RKO (cell line): Measurements from ENCODE around the gene CH25H.
"Not testable (repeated sequence)": the region's sequence is repeated elsewhere in the genome, so short reads cannot be mapped to it uniquely, and the experiment has no call there.

Source experiments
- DNase-seq: peaks from one replicate; pipeline ENCODE4 v3.0.0-alpha.2; 2016; ENCODE audit warnings: low spot score

CH25H gene

DNA sequence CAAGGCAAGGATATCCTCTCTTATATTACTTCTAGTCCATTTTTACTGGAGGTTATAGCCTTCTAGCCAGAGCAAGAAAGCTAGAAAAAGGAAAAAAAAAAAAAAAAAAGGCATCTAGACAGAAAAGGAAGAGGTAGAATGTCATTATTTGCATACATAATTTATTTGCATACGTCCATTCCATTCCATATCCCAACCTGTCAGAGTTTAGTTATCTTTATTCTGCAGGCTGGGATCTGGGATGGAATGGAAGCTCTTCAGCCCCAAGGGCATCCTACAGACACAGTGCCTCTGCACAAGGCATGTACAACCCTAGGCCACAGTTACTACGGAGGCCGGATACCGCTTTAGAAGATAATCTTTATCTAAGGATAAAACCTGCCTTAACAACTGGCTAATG is 9.6 kb downstream of the CH25H start:
- no peak for DNase-seq

- DNase-seq = not testable (repeated sequence)
These were observed 15.8 kb downstream of the CH25H start for GRCh38 chr10:89191301-89191700.

DNA sequence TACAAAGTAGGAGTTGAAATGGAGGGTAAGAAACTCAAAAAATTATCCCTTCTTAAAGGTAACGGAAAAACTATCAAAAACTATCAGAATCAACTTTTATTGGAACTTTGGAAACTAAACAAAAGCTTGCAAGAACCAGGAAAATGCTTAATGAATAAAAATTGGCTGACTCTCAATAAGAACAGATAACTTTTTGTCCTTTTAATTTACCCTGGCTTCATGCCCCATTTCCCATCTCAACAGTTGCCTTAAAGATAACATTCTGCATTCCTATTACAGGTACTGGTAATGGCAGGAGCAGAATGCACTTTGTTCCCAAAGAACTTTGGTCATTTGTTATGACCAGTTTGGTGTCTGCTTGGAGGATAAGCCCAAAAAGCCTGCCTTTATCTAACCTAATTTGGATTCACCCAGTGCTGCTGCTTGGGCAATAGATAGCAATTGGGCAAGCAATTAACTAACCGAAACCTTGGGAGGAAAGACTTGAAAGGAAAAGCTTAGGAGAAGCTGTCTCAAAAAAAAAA is 17.8 kb downstream of the CH25H start:
- DNase-seq = no peak

- no peak for DNase-seq
These were observed 21.5 kb downstream of the CH25H start for GRCh38 chr10:89185658-89186057.

GRCh38 chr10:89184638-89185037 is 22.5 kb downstream of the CH25H start:
- no peak for DNase-seq

GRCh38 chr10:89183571-89183970 is 23.5 kb downstream of the CH25H start:
- no peak for DNase-seq

DNA sequence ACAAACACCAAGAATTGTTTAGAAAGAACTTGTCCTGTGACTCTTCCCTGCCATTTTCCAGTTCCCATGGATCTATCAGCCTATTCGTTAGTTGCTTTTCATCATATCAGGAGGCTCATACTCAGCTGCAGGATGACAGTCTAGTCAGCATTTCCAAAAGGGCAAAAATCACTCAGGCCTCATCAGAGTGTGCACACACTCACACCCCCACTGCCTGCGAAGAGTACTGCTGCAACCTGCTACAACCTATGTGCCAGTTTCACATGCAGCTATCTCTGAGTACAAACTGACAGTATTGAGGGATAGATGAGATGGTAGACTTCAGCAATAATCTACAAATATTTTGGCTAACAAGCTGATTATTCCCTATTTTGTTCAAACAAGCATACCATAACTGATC is 24.2 kb downstream of the CH25H start:
- no peak for DNase-seq

DNA sequence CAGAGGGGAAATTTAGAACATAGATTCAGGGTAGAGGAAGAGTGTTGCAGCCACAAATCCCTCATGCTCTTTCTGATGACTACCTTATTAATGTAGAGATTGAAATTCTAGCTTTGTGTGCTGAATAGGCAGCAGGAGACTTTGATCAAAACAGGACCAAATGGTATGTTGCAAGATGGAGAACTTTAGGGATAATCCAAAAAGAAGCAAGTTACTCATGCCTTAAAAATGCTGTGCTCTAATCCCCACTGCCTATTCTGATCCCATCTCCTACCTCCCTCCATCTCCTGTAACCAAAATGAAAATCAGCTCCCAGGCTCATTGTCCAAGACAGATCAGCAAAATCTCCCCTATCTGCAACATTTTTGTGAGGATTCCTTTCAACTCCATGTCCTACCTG is 31.3 kb downstream of the CH25H start:
- no peak for DNase-seq

GRCh38 chr10:89173075-89173474 is 34.0 kb downstream of the CH25H start:
- no peak for DNase-seq

DNA sequence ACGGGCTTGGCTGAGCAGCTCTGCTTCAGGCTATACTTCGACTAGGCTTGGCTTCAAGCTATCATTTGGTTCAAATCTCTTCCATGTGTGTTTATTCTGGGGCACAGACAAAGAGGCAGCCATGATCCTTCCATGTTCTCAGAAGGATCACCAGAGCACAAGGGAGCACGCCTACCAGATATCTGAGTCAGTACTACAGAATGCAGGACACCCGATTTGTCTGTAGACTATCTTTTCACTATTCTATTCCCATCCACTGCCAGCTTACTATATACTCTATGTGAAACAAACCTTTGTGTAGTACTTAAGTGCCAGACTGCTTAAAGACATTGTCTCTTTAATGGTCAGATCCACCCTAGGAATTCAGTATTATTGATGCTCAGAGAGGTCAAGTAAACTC is 35.1 kb downstream of the CH25H start:
- no peak for DNase-seq

DNA sequence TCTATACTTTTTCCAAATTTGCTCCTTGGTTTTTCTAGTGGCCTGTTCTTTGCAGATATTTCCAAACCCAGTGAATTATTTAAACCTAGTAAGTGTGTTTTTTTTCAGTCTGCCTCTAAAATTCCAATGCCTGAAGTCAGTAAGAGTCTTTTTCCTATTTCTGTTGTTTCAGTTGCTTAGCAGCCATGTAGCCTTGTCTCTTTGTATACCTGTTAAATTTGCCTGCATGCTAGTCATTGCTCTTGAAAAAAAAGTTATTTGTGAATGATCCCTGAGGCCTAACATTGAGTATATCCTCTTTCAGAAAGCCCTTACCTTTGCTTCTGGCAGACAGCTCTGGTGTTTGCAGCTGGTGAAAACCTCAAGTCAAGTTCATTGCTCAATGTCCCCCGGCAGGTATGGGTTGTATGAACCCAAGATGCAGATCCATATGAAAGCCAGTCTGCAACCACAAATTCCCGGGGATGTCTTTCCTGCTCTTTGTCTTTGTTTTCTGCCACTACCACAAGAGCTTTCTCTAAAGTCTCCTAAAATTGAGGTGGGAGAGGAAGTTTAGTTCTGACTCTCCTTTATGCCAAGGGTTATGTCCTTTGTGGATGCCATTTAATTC is 35.7 kb downstream of the CH25H start:
- no peak for DNase-seq

DNA sequence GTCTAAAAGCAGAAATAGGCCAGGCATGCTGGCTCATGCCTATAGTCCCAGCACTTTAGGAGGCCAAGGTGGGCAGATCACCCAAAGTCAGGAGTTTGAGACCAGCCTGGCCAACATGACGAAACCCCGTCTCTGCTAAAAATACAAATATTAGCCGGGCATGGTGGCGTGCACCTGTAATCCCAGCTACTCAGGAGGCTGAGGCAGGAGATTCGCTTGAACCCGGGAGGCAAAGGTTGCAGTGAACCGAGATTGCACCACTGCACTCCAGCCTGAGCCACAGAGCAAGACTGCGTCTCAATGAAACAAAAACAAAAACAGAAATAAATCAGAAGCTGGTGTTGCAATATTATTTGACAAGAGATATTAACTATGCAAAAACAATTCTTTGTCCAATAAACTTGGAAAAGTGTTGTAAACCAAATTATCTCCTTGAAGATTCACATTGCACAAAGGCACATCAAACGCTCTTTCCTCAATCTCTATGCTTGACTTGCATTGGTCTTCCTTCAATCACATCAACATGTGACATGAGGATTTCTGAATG is 38.7 kb downstream of the CH25H start:
- DNase-seq = not testable (repeated sequence)

DNA sequence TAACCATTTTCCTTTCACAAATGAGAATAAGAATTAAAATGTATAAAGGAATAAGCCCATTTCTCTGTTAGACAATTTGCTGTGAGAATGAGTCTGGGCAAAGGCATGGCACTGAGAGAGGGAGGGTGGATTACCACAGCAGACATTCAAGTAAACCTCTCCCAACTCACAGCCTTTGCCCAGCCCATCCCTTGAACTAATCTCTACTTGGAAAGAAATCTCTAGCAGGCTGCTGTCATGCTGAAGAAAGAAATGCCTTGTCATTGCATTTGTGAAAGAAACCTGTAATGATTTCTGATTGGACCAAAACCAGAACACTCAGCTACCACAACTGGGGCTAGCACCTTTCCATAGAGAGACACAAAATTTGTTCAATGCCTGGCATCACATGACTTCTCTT is 39.2 kb downstream of the CH25H start:
- no peak for DNase-seq

- DNase-seq = no peak
These were observed 41.2 kb downstream of the CH25H start for GRCh38 chr10:89165923-89166322.

GRCh38 chr10:89164920-89165319 is 42.2 kb downstream of the CH25H start:
- no peak for DNase-seq

DNA sequence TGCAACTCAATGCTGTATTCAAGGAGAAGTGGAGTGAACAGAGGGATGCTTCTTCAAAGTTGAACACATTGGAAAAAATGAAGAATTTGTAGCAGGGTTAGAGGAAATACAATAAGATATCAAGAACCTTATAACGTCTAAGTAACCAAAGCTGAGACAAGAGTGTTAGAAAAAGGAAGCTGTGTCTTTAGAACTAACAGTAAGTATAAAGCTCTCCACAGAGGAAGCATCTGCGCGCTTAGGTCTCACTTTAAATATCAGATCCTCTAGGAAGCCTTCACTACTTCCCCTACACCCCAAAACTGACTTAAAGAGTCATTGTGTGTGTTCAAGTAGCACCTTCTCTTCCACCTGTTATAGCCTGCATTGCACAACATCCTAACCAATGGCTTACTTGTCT is 43.0 kb downstream of the CH25H start:
- no peak for DNase-seq

DNA sequence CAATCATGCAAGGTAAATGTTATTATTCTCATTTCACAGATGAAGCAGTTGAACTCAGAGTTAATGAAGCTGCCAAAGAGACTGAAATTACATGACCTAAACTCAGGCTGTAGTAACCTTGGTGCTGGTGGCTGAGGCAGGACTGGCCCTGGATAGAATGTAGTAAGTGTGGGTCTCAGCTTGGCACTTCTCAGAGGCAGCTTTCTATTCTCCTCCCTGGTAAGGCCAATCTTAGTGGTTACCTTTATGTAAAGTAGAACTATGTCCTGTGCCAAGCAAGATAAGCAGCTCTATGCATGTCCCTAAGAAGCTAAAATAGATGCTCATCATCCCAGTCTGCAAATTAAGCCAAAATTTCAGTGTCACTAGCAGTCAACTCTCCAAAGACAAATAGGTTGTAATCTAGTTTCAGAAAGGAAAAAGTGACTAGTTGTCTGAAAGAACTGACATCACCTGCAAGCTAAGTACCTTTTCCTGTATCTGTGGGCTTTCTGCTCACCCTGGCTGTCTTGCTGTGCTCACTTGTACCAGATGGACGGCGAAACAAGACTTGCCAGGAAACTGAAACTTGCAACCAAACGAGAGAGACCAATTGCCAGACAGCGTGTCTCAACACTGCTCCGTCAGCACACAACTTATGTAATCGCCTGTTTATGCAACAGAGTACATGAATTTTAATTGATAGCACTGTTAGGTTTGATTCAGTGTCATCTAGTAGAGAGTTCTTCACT is 43.7 kb downstream of the CH25H start:
- DNase-seq = no peak

DNA sequence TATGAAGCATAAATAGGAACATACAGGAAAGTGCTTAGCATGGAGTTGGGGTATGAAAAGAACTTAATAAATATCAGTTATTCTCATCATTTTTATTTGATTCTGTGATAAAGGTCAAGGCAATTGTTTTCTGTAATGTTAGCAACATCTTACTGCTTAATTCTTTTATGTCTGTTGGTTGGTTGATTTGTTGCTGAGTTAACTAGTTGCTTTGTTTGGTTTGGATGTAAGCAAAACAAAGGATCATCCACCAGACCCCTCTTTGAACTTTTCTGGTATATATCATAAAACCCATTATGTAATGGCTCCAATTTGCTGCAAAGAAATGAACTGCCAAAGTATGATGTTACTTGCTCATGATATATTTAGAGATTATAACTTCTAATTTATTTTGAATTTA is 44.5 kb downstream of the CH25H start:
- no peak for DNase-seq

- no peak for DNase-seq
These were observed 46.8 kb downstream of the CH25H start for GRCh38 chr10:89160339-89160738.

DNA sequence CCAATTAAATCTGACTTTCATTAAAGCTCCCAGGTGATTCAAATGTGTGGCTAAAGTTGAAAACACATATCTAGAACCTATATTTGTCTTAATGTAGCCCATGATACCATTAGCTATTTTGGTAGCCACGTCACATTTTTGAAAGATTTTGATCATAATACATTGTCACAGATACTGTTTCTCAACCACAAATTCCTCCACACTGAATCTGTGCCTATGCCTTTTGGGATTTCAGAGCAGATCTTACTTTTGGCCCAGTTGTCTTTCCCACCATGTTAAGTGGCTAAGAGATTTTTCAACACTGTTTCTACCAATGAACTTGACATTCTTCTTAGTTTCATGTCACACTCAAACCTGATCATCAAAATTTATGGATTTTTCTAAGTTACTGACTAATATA is 47.4 kb downstream of the CH25H start:
- no peak for DNase-seq

GRCh38 chr10:89159316-89159715 is 47.8 kb downstream of the CH25H start:
- no peak for DNase-seq

DNA sequence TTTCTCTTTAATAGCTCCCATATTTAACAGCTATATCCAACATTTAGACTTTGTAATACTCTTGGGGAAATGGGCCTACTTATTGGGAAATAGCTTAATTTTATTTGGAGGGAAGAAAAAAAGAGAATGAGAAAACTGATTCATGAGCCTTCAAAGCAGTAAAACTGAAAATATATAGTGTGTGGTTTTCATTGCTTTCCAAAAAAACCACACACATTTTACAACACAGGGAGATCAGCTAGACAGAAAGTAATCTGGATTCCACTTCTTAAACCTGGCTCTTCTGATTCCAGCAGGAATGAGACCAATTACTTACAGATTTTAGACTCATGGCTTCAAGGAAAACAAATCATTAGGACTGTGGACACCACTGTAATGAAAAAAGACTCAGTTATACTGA is 48.7 kb downstream of the CH25H start:
- DNase-seq = no peak

DNA sequence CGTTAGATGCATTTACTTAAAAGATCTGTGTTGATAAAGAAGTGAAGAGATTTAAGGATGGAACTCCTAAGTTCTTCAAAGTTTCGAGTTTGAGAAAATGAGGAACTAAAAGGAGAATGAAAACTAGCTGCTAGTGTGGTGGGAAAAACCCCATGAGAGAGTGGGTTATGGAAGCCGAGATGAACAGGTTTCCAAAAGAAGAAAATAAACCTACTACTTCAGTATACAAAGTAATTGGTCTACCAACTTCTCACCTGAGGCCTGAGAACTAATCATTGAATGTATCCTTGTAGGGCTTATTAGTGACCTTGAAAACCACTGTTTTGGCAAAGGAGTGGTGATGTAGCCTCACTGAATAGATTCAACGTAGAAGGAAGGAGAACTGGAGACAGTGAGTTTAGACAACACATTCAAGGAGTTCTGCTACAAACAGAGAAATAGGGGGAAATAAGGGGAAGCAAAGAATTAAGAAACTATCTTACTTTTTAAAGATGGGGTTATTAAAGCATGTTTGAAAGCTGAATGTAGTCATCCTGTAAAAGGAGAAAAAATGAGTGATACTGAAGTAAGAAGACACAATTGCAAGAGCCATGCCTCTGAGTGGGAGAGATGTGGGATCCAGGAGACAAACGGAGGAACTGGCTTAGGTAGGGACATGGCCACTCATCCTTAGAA is 50.8 kb downstream of the CH25H start:
- DNase-seq = no peak
